Measurements from ENCODE around the gene CDC42BPA. TPM values are rescaled to one million over a fixed set of nuclear protein-coding genes. Genes with fewer than 3 reads are reported as not detected.

Gene CDC42BPA
- total and polyA plus RNA-seq, 2 of the 13 experiments (the other 11 are each of a cell fraction or from before 2014, with no cell fraction given), result 6.5 to 16.0 TPM

DNA sequence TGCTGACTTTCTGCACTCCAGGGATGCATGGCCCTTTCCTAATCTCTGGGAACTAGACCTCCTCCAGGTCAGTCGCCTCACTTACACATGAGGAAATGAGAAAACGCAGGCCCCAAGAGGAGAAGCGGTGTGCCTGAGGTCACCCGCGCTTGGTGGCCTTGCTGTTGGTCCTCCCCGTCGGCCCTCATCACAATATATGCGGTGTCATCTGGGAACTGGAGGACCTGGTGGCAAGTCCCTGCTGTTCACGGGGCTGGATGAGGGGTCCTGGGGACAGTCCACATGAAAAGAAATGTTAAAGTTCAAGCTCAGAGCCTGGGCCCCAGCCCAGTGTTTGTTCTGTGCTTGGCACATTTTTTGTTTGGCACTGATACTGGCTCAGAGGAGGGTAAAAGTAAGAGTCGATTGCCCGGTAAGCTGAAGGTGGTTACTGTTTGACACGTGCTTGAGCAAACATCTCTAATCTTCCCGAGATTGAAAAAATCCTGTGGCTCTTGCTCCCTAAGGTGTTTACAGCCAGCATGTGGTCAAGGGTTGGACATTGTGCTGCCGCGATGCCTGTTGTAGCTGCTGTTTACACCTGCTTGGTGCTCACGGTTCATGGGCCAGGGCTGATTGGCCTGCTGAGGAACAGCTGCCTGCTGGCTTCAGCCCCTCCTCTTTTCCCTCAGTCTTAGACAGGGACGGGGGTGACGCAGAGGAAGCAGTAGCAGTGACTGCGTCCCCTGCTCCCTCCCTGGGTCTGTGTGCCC lies 373.0 kb downstream of the CDC42BPA start (continued):
- TF ChIP-seq PLSCR1 (CRISPR knock-in tag; IDR thresholded peaks at IDR 0.05; ENCODE audit: borderline replicate concordance) (no peak), ZC3H13 (CRISPR knock-in tag; IDR thresholded peaks at IDR 0.05) (no peak), ZNF550 (CRISPR knock-in tag; IDR thresholded peaks at IDR 0.05; ENCODE audit: borderline replicate concordance) (peak; percentile 36; the same call in 1 of the 2 replicates), CREM (IDR thresholded peaks at IDR 0.05) (no peak), CREM (CRISPR knock-in tag; IDR thresholded peaks at IDR 0.05) (no peak), ZBTB25 (CRISPR knock-in tag; IDR thresholded peaks at IDR 0.05) (no peak; the same call in 1 of the 2 replicates), MED1 (CRISPR knock-in tag; IDR thresholded peaks at IDR 0.05) (peak; percentile 72), ATAD3A (CRISPR knock-in tag; IDR thresholded peaks at IDR 0.05) (no peak), ZNF256 (CRISPR knock-in tag; conservative IDR thresholded peaks at IDR 0.05) (no peak; the same call in 1 of the 2 replicates), TEAD2 (CRISPR knock-in tag; IDR thresholded peaks at IDR 0.05) (no peak), NCOA1 (CRISPR knock-in tag; IDR thresholded peaks at IDR 0.05) (no peak), ZNF660 (CRISPR knock-in tag; IDR thresholded peaks at IDR 0.05; ENCODE audit: borderline replicate concordance, low read depth) (no peak), ZNF33B (CRISPR knock-in tag; IDR thresholded peaks at IDR 0.05) (no peak), KIAA2018 (CRISPR knock-in tag; IDR thresholded peaks at IDR 0.05; ENCODE audit: borderline replicate concordance) (no peak), MYC (CRISPR knock-in tag; IDR thresholded peaks at IDR 0.05; ENCODE audit: borderline replicate concordance) (peak; percentile 92; the same call in 1 of the 2 replicates), DMAP1 (CRISPR knock-in tag; IDR thresholded peaks at IDR 0.05) (peak; percentile 78), ZSCAN30 (CRISPR knock-in tag; IDR thresholded peaks at IDR 0.05) (no peak), NCOA2 (CRISPR knock-in tag; IDR thresholded peaks at IDR 0.05) (peak; percentile 58), CHD2 (IDR thresholded peaks at IDR 0.05; ENCODE audit: low read depth, low read length) (no peak), MIXL1 (CRISPR knock-in tag; IDR thresholded peaks at IDR 0.05) (peak; percentile 62), ZNF75D (CRISPR knock-in tag; IDR thresholded peaks at IDR 0.05; ENCODE audit: borderline replicate concordance) (no peak), LCORL (IDR thresholded peaks at IDR 0.05) (no peak), LCORL (CRISPR knock-in tag; IDR thresholded peaks at IDR 0.05) (peak; percentile 48; the same call in 1 of the 2 replicates)
